Measurements from ENCODE around the gene ARHGAP44. TPM values are rescaled to one million over a fixed set of nuclear protein-coding genes. Genes with fewer than 3 reads are reported as not detected.

The ARHGAP44 gene
- total and polyA plus RNA-seq, 9 of the 15 experiments (the other 6 are each of a cell fraction or from before 2014, with no cell fraction given) = 0.01 to 0.68 (median 0.07) TPM; not detected in 1

DNA sequence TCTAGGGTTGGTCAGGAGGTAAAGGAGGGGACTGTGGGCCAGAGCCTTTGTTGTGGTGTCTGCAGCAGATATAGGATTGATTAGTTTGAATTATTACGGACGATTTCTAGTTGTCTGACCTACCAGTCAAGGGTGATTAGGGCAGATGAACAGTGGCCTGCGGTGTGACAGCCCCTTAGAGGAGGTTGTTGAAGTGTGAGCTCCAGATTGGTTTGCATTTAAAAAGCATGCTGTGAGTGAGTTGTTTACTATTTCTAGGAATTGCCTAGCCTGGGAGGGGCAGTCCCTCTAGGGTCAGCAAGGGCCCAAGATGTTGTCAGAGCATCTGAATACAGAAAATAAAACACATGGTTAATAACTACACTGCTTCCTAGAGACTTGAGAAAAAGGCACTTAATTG lies 108.8 kb downstream of the ARHGAP44 start:
- ATAC-seq (no peak), DNase-seq (ENCODE audit: extremely low read depth in 1 of 4, low spot score in 3 of 4) (no peak), FAIRE-seq (no peak)
- CTCF ChIA-PET (ENCODE audit: low intra/inter-chr PET ratio) = no interaction called here
- Histone ChIP-seq H3K79me2 (ENCODE audit: control insufficient read depth, insufficient read depth, low read length) (no peaks in the 10 kb centered on the region), H3K36me3 (ENCODE audit: control insufficient read depth, insufficient read depth, low read length) (no peaks in the 10 kb centered on the region), H4K20me1 (replicated peaks; ENCODE audit: control insufficient read depth, insufficient read depth, low read length) (no peaks in the 10 kb centered on the region), H3K4me2 (ENCODE audit: insufficient read depth, low read length) (no peak overlapping the region), H3K9me3 (replicated peaks; ENCODE audit: control insufficient read depth, insufficient read depth, low read depth, low read length) (no peaks in the 10 kb centered on the region), H3K4me3 (no peak overlapping the region), H3K9ac (ENCODE audit: insufficient read depth in 1 of 2, low read depth in 2 of 2, low read length in 2 of 2) (no peak overlapping the region), H3K4me1 (replicated peaks in 1 of 2; ENCODE audit: control insufficient read depth in 2 of 2, insufficient read depth in 2 of 2, low read length in 2 of 2) (no peaks in the 10 kb centered on the region), H3K9me1 (ENCODE audit: control insufficient read depth, insufficient read depth, low read length) (no peaks in the 10 kb centered on the region), H3K27me3 (ENCODE audit: control insufficient read depth in 2 of 2, insufficient read depth in 2 of 2, low read length in 2 of 2) (no peaks in the 10 kb centered on the region), H3K27ac (ENCODE audit: extremely low read depth, low read depth, low read length) (no peak overlapping the region), H2AFZ (ENCODE audit: low read depth, low read length) (no peak overlapping the region)
- in situ Hi-C loops (cut with MboI) = no loop called here
- POLR2A ChIA-PET = no interaction called here
- TF ChIP-seq ZNF707 (CRISPR knock-in tag; conservative IDR thresholded peaks at IDR 0.05) = no peak
- TF ChIP-seq, protein P1, sequence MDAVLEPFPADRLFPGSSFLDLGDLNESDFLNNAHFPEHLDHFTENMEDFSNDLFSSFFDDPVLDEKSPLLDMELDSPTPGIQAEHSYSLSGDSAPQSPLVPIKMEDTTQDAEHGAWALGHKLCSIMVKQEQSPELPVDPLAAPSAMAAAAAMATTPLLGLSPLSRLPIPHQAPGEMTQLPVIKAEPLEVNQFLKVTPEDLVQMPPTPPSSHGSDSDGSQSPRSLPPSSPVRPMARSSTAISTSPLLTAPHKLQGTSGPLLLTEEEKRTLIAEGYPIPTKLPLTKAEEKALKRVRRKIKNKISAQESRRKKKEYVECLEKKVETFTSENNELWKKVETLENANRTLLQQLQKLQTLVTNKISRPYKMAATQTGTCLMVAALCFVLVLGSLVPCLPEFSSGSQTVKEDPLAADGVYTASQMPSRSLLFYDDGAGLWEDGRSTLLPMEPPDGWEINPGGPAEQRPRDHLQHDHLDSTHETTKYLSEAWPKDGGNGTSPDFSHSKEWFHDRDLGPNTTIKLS (IDR thresholded peaks at IDR 0.05; ENCODE audit: borderline replicate concordance, low read depth) = no peak
- TF ChIP-seq, protein P2, sequence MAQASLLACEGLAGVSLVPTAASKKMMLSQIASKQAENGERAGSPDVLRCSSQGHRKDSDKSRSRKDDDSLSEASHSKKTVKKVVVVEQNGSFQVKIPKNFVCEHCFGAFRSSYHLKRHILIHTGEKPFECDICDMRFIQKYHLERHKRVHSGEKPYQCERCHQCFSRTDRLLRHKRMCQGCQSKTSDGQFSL (CRISPR knock-in tag; IDR thresholded peaks at IDR 0.05) = no peak
- TF ChIP-seq, protein P2 (tag; IDR thresholded peaks at IDR 0.05) = no peak
- TF ChIP-seq SNRNP70 (optimal IDR thresholded peaks at IDR 0.05; ENCODE audit: low read depth, low read length) = no peak
- TF ChIP-seq ZNF830 (CRISPR knock-in tag; IDR thresholded peaks at IDR 0.05) = no peak
- no peak for TF ChIP-seq DNMT1 (IDR thresholded peaks at IDR 0.05)
- no peak for TF ChIP-seq NCOA6 (IDR thresholded peaks at IDR 0.05)
- TF ChIP-seq HOXB6 (CRISPR knock-in tag; IDR thresholded peaks at IDR 0.05; ENCODE audit: borderline replicate concordance) = no peak
- no peak for TF ChIP-seq HNRNPL (IDR thresholded peaks at IDR 0.05; ENCODE audit: low read depth, low read length)
- TF ChIP-seq ASH1L (IDR thresholded peaks at IDR 0.05; ENCODE audit: borderline replicate concordance, low read depth, partially characterized antibody) = no peak
- TF ChIP-seq SIRT6 (IDR thresholded peaks at IDR 0.05; ENCODE audit: low read depth, low read length) = no peak
- TF ChIP-seq KDM1A (IDR thresholded peaks at IDR 0.05) = no peak
- TF ChIP-seq, protein P3, sequence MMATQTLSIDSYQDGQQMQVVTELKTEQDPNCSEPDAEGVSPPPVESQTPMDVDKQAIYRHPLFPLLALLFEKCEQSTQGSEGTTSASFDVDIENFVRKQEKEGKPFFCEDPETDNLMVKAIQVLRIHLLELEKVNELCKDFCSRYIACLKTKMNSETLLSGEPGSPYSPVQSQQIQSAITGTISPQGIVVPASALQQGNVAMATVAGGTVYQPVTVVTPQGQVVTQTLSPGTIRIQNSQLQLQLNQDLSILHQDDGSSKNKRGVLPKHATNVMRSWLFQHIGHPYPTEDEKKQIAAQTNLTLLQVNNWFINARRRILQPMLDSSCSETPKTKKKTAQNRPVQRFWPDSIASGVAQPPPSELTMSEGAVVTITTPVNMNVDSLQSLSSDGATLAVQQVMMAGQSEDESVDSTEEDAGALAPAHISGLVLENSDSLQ (IDR thresholded peaks at IDR 0.05) = no peak
- TF ChIP-seq MAFG (tag; conservative IDR thresholded peaks at IDR 0.05) = no peak
- no peak for TF ChIP-seq TEAD2 (tag; IDR thresholded peaks at IDR 0.05)
- TF ChIP-seq ZNF699 (CRISPR knock-in tag; IDR thresholded peaks at IDR 0.05; ENCODE audit: insufficient replicate concordance) = no peak
- TF ChIP-seq ESRRA (IDR thresholded peaks at IDR 0.05; ENCODE audit: borderline replicate concordance, low read depth) = no peak
- no peak for TF ChIP-seq ERF (CRISPR knock-in tag; IDR thresholded peaks at IDR 0.05)
- TF ChIP-seq, protein P4, sequence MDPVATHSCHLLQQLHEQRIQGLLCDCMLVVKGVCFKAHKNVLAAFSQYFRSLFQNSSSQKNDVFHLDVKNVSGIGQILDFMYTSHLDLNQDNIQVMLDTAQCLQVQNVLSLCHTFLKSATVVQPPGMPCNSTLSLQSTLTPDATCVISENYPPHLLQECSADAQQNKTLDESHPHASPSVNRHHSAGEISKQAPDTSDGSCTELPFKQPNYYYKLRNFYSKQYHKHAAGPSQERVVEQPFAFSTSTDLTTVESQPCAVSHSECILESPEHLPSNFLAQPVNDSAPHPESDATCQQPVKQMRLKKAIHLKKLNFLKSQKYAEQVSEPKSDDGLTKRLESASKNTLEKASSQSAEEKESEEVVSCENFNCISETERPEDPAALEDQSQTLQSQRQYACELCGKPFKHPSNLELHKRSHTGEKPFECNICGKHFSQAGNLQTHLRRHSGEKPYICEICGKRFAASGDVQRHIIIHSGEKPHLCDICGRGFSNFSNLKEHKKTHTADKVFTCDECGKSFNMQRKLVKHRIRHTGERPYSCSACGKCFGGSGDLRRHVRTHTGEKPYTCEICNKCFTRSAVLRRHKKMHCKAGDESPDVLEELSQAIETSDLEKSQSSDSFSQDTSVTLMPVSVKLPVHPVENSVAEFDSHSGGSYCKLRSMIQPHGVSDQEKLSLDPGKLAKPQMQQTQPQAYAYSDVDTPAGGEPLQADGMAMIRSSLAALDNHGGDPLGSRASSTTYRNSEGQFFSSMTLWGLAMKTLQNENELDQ (CRISPR knock-in tag; IDR thresholded peaks at IDR 0.05; ENCODE audit: borderline replicate concordance) = no peak
- no TSS peak for BruUV-seq (replicated peaks)
- intact Hi-C loops (cut with micrococcal nuclease) = no loop called here
- WGBS (ENCODE audit: insufficient coverage, low coverage, missing lambda C conversion rate) = 4% methylated on average over 3 of the region's 3 CpGs

All from K562 (cell line).